ENCODE results near the gene CTIF. TPM values are rescaled to one million over a fixed set of nuclear protein-coding genes. Genes with fewer than 3 reads are reported as not detected.

The CTIF gene
- total RNA-seq, 4 donors from 2014 or later: 16.6 to 116 (median 34.5) TPM

DNA sequence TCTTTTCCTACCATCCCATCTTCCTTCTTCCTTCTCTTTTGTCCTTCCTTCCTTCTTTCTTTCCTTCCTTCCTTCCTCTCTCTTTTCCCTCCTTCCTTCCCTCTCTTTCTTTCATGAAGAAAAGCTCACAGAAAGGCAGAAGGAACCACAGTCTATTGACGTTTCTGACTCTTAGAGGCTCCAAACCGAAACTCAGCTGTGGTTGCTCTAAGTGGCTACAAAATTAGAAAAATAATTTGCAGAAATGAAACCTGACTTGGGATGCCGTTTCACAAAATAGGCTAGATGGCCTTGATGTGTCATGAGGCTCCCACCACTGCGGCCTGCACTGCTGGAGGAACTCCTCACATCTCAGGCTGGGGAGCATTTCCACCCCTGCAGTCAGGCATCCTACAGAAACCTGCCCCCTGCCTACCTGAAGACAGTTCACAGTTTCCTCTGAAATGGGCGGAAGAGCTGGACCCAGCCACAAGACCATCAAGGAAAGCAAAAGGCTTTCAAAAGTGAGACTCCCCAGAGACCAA, 246.3 kb downstream of the CTIF start:
- Histone ChIP-seq H3K4me1 (peaks cover 9 to 26% (median 13%) of the 10 kb centered on the region in 4 donors), H3K36me3 (no peaks in the 10 kb centered on the region), H3K9me3 (no peaks in the 10 kb centered on the region), H3K27me3 (no peaks in the 10 kb centered on the region), H3K4me3 (no peak overlapping the region), H3K27ac (peak overlapping the region in 1 of 4 donors; percentile 66)
- DNase-seq: peak in 2 of 3 donors; percentile 80 to 81
- TF ChIP-seq POLR2A (IDR thresholded peaks at IDR 0.05) (no peak), CTCF (IDR thresholded peaks at IDR 0.05) (no peak)

DNA sequence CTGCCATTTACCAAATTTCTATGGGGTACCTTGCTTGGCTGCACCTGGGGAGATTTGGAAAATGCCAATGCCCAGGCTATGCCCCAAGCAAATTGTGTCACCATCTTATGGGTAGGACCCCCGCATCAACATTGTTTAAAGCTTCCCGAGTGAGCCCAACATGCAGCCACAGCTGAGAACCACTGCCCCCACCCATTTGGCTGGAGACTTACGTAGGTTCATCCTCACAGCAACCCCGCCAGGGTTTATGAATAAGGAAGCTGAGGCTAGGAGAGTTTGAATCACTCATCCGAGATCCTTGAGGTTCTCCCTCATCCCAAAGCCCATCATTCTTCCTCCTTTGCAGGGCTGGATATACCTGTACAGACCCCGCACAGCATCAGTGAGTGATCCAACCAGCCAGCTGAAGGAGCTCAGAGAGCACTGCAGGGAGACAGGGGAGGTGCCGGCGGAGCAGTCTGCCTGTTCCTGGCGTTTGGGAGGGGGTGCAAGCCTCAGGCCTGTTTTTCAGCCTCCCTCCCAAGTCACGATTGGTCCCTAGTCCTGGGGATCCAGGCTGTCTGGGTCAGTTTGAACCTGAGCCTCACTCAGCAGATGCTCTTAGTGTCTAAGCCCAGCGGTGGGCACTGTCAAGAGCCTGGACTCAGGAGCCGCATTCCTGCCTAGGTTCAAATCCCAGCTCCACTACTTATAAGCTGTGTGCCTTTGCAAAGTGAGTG, 247.1 kb downstream of the CTIF start:
- TF ChIP-seq CTCF (IDR thresholded peaks at IDR 0.05) (no peak), POLR2A (IDR thresholded peaks at IDR 0.05) (no peak)
- no peaks in the 10 kb centered on the region for H3K36me3 ChIP-seq
- peaks cover 9 to 18% (median 13%) of the 10 kb centered on the region in 4 donors for H3K4me1 ChIP-seq
- peak overlapping the region in 1 of 4 donors; percentile 66 for H3K27ac ChIP-seq
- no peaks in the 10 kb centered on the region for H3K9me3 ChIP-seq
- H3K27me3 ChIP-seq: no peaks in the 10 kb centered on the region
- DNase-seq: peak in 2 of 3 donors; percentile 34 to 41
- H3K4me3 ChIP-seq: no peak overlapping the region

GRCh38 chr18:48786455-48787202, 247.8 kb downstream of the CTIF start:
- TF ChIP-seq CTCF (IDR thresholded peaks at IDR 0.05) (no peak), POLR2A (IDR thresholded peaks at IDR 0.05) (no peak)
- peaks cover 9 to 16% (median 10%) of the 10 kb centered on the region in 4 donors for H3K4me1 ChIP-seq
- H3K4me3 ChIP-seq: no peak overlapping the region
- peak in 2 of 3 donors; percentile 16 to 42 for DNase-seq
- H3K27ac ChIP-seq: no peak overlapping the region
- H3K9me3 ChIP-seq: no peaks in the 10 kb centered on the region
- H3K27me3 ChIP-seq: no peaks in the 10 kb centered on the region
- H3K36me3 ChIP-seq: no peaks in the 10 kb centered on the region

DNA sequence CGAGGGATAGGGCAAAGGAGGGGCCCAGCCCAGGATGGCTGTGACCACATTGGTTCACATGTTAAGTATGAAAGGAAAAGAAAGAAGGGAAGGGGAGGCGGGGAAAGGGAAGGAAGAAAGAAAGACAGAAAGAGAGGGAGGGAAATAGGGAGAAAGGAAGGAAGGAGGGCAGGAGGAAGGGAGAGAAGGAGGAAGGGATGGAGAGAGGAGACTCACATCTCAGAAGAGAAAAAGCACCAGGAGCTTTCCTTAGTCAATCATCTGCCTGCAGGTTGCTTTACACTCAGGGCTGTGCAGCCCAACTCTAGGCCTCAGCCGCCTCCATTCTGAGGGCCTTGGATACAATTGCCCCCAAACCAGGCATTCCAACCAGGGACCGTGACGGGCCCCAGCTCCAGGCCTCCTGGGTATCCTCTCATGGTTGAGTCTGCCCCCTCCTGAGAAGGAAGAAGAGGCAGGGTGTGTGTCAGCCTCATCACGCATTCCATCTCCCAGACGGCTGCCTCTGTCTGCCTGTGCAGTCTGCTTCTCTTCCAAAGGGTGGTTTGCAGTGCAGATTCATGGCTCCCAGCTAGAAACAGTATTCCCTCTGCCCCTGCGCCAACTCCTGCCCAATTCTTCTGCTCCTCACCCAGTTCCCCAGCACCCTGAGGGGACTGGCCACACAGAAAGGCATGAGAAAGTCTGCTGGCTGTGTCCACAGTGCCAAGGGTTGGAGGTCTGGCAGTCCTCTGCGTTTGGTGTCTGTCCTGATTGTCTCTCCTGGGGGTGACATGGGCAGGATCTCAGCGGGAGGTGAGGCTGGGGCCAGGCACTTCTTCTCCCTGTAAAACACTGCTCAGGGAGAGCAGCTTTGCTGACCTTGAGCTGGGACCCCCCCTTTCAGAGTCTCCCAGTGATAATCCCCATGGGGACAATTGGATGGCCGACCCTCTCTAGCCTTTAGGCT, 248.6 kb downstream of the CTIF start:
- Histone ChIP-seq H3K27me3 (no peaks in the 10 kb centered on the region), H3K4me3 (no peak overlapping the region), H3K36me3 (no peaks in the 10 kb centered on the region), H3K27ac (no peak overlapping the region), H3K4me1 (peaks cover under 1 to 11% (median 6%) of the 10 kb centered on the region in 4 donors), H3K9me3 (no peaks in the 10 kb centered on the region)
- TF ChIP-seq CTCF (IDR thresholded peaks at IDR 0.05) (no peak), POLR2A (IDR thresholded peaks at IDR 0.05) (no peak)
- DNase-seq: peak in 2 of 3 donors; percentile 33 to 39

DNA sequence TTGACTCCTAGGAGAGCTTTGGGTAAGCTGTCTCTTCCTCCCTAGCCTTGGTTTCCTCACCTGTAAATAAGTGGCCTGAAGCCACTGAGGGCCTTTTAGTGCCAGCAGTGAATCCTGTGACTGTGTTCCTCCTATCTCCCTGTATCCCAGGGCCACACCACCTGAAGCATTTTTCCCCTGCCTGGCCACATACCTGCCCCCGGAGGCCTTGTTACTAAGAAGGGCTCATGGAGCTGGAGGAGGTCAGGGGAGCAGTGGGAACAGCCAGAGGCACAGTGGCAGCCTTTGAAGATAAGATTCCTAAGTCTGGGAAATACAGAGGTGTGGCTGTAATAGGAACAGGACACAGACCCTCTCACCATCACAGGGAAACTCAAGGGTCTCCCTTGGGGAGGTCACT, 249.5 kb downstream of the CTIF start:
- Histone ChIP-seq H3K27ac (peak overlapping the region in 1 of 4 donors; percentile 13), H3K27me3 (no peaks in the 10 kb centered on the region), H3K9me3 (no peaks in the 10 kb centered on the region), H3K4me1 (peaks cover 0 to 11% (median 5%) of the 10 kb centered on the region in 4 donors), H3K36me3 (no peaks in the 10 kb centered on the region), H3K4me3 (no peak overlapping the region)
- DNase-seq: peak in 2 of 3 donors; percentile 32 to 33
- TF ChIP-seq POLR2A (IDR thresholded peaks at IDR 0.05) (no peak), CTCF (IDR thresholded peaks at IDR 0.05) (no peak)
